Pancreas (tissue), 10 donors: ENCODE data around the gene TRAM1L1. TPM values are rescaled to one million over a fixed set of nuclear protein-coding genes. Genes with fewer than 3 reads are reported as not detected.

Experiments used
- ATAC-seq, 4 donors: fragments of 200-7000 bp; cut with Tn5 transposase; one replicate each; pipeline versions ENCODE4 v1.8.0 to v1.9.1; 2020; ENCODE audit warnings: mild to moderate bottlenecking in 4 of 4, moderate library complexity in 4 of 4
- DNase-seq, 6 donors: peaks; one replicate each; pipeline ENCODE4 v3.0.0-alpha.2; 2020
- FAIRE-seq: peaks from 2 replicates; lab custom pipeline; 2012; peaks lifted over from hg19 to GRCh38; lab: Jason Lieb, UNC
- H3K27ac ChIP-seq, 4 donors: fragments of 200-600 bp; sonication (generic); 1 replicate in 3 of 4; 2 replicates in 1 of 4; pipeline versions ENCODE4 v1.5.0 to v1.8.0; 2020
- H3K27me3 ChIP-seq, 4 donors: fragments of 200-600 bp; one replicate each; pipeline ENCODE4 v1.8.0; 2021
- H3K36me3 ChIP-seq, 3 donors: fragments of 200-600 bp; sonication (generic) in 1 of 3; one replicate each; pipeline versions ENCODE4 v1.5.0 to v1.8.0; 2020 to 2021
- H3K4me1 ChIP-seq, 3 donors: fragments of 200-600 bp; one replicate each; pipeline ENCODE4 v1.8.0; 2021
- H3K4me3 ChIP-seq, 4 donors: fragments of 200-600 bp; sonication (generic) in 2 of 4; one replicate each; pipeline versions ENCODE4 v1.5.0 to v1.8.0; 2020 to 2021
- H3K9me3 ChIP-seq, 4 donors: fragments of 200-600 bp; one replicate each; pipeline ENCODE4 v1.8.0; 2021
- CTCF ChIP-seq, 4 donors: fragments of 200-600 bp; sonication (generic) in 3 of 4; IDR thresholded peaks; one replicate each; pipeline versions ENCODE4 v1.5.0 to v1.8.0; 2021; ENCODE audit warnings: antibody characterized with exemption in 4 of 4
- WGBS, 2 donors: extraction: QIAGEN DNeasy Blood & Tissue Kit; methylation state at CpG; one replicate each; pipeline ENCODE4 v1.1.7; 2013; 5-methylcytosine and 5-hydroxymethylcytosine counted together
- intact Hi-C, 3 donors: fragments of 100-400 bp; cut with DNase I; formaldehyde crosslinking; loops; one replicate each; pipeline versions ENCODE4 v1.11.1 to v1.14.2; 2022
- polyA plus RNA-seq, 2 donors: library from polyadenylated mRNA; stranded (reverse); fragments of 200-250 nt; gene quantifications; one replicate each; pipeline ENCODE4 v1.2.3, GENCODE V29; 2013
- total RNA-seq, 6 donors: library from RNA; stranded (reverse); fragmentation: NEBNext Ultra II Directional in 4 of 6; extraction: Animal tissue kit (Norgen Biotek cat#: 25700) in 4 of 6; gene quantifications; one replicate each; pipeline versions ENCODE4 v1.2.1 to v1.2.4, GENCODE V29; 2021 to 2023
- donor health status: healthy with polysubstance abuse.
- donor health status: DM: no; HTN: no; CAD: no; lungs with moderate emphysema.
- donor health status: DM: no; HTN: no; CAD: no.
- donor health status: control.
- donor health status: control.
- donor health status: Bipolar disorder and iron deficiency.
- donor health status: DM: yes; HTN: yes; CAD: no.
- donor health status: DM: no; HTN: no; CAD: no.
- donor health status: DM: no; HTN: no; CAD: no.
- donor health status: DM: yes; HTN: yes; CAD: no.

TRAM1L1 gene
- total and polyA plus RNA-seq, 8 donors: 0.63 to 5.0 (median 1.2) TPM

GRCh38 chr4:117077760-117078159 is 7.6 kb downstream of the TRAM1L1 start:
- FAIRE-seq (no peak), ATAC-seq (no peak), DNase-seq (no peak)
- H3K4me1 ChIP-seq: no peaks in the 10 kb centered on the region
- H3K9me3 ChIP-seq: no peaks in the 10 kb centered on the region
- H3K27me3 ChIP-seq: no peaks in the 10 kb centered on the region
- WGBS, 2 donors: 19 to 31% methylated on average over 2 of the region's 2 CpGs
- H3K4me3 ChIP-seq: no peak overlapping the region
- TF ChIP-seq CTCF (IDR thresholded peaks at IDR 0.05): no peak
- intact Hi-C loops: no loop called here
- H3K36me3 ChIP-seq: no peaks in the 10 kb centered on the region
- no peak overlapping the region for H3K27ac ChIP-seq

GRCh38 chr4:117068120-117068519 is 17.3 kb downstream of the TRAM1L1 start:
- 72 to 76% methylated on average over 3 of the region's 3 CpGs for WGBS, 2 donors
- H3K4me1 ChIP-seq: no peaks in the 10 kb centered on the region
- ATAC-seq (no peak), FAIRE-seq (no peak), DNase-seq (no peak)
- no peaks in the 10 kb centered on the region for H3K9me3 ChIP-seq
- H3K27ac ChIP-seq: no peak overlapping the region
- H3K4me3 ChIP-seq: no peak overlapping the region
- intact Hi-C loops: no loop called here
- no peak for TF ChIP-seq CTCF (IDR thresholded peaks at IDR 0.05)
- no peaks in the 10 kb centered on the region for H3K36me3 ChIP-seq
- no peaks in the 10 kb centered on the region for H3K27me3 ChIP-seq

- no peaks in the 10 kb centered on the region for H3K9me3 ChIP-seq
- intact Hi-C loops: no loop called here
- H3K36me3 ChIP-seq: no peaks in the 10 kb centered on the region
- FAIRE-seq: no peak
- no peak for DNase-seq
- H3K27ac ChIP-seq: no peak overlapping the region
- no peak for TF ChIP-seq CTCF (IDR thresholded peaks at IDR 0.05)
- no peaks in the 10 kb centered on the region for H3K4me1 ChIP-seq
- no peak for ATAC-seq
- H3K27me3 ChIP-seq: no peaks in the 10 kb centered on the region
- H3K4me3 ChIP-seq: no peak overlapping the region
- WGBS, 2 donors: 29 to 63% methylated on average over 2 of the region's 2 CpGs
These were observed 21.2 kb downstream of the TRAM1L1 start for GRCh38 chr4:117063961-117064696.

- TF ChIP-seq CTCF (IDR thresholded peaks at IDR 0.05): no peak
- intact Hi-C loops: no loop called here
- no peaks in the 10 kb centered on the region for H3K36me3 ChIP-seq
- no peak overlapping the region for H3K27ac ChIP-seq
- no peaks in the 10 kb centered on the region for H3K4me1 ChIP-seq
- DNase-seq (no peak), ATAC-seq (no peak), FAIRE-seq (no peak)
- no peak overlapping the region for H3K4me3 ChIP-seq
- H3K27me3 ChIP-seq: no peaks in the 10 kb centered on the region
- WGBS, 2 donors: 83 to 89% methylated on average over 5 of the region's 5 CpGs
- no peaks in the 10 kb centered on the region for H3K9me3 ChIP-seq
These were observed 42.4 kb downstream of the TRAM1L1 start for GRCh38 chr4:117042962-117043361.
